ENCODE measurements around the gene CD302.

Gene CD302

GRCh38 chr2:159783556-159783955 is 14.5 kb downstream of the CD302 start:
- TF ChIP-seq CTCF (IDR thresholded peaks at IDR 0.05; ENCODE audit: borderline replicate concordance, extremely low read depth, low read length, poor library complexity, severe bottlenecking) (no peak), EZH2 (IDR thresholded peaks at IDR 0.05; ENCODE audit: borderline replicate concordance, low read depth, low read length, severe bottlenecking) (no peak)
- no peak overlapping the region for H2AFZ ChIP-seq (ENCODE audit: low read depth, low read length)

GRCh38 chr2:159776321-159776720 is 21.7 kb downstream of the CD302 start:
- peaks cover 5% of the 10 kb centered on the region; the same call in 1 of the 2 replicates for H4K20me1 ChIP-seq (ENCODE audit: insufficient read depth, low read length)
- no peak overlapping the region for H3K4me3 ChIP-seq (ENCODE audit: low read depth in 1 of 2, low read length in 2 of 2)
- H2AFZ ChIP-seq (ENCODE audit: low read depth, low read length) = no peak overlapping the region
- DNase-seq = no peak
- no peak overlapping the region for H3K9ac ChIP-seq (ENCODE audit: low read depth, low read length)
- H3K9me3 ChIP-seq (ENCODE audit: insufficient read depth, low read length, severe bottlenecking) = no peaks in the 10 kb centered on the region
- peaks cover 5% of the 10 kb centered on the region; the same call in 1 of the 2 replicates for H3K36me3 ChIP-seq (ENCODE audit: insufficient read depth, low read length)
- no peak overlapping the region for H3K27ac ChIP-seq (ENCODE audit: low read length)
- ATAC-seq (ENCODE audit: insufficient read depth, low read depth) = no peak
- H3K27me3 ChIP-seq (ENCODE audit: insufficient read depth, low read length, poor library complexity) = no peaks in the 10 kb centered on the region
- no peak overlapping the region for H3K4me2 ChIP-seq (ENCODE audit: insufficient read depth, low read length)
- no peaks in the 10 kb centered on the region for H3K79me2 ChIP-seq (ENCODE audit: insufficient read depth, low read length)
- no peak for TF ChIP-seq EZH2 (IDR thresholded peaks at IDR 0.05; ENCODE audit: borderline replicate concordance, low read depth, low read length, severe bottlenecking)
- no peak for TF ChIP-seq CTCF (IDR thresholded peaks at IDR 0.05; ENCODE audit: borderline replicate concordance, extremely low read depth, low read length, poor library complexity, severe bottlenecking)
- no peaks in the 10 kb centered on the region for H3K4me1 ChIP-seq (ENCODE audit: insufficient read depth, low read length)

More at GRCh38 chr2:159783556-159783955, 14.5 kb downstream of the CD302 start:
- no peaks in the 10 kb centered on the region for H4K20me1 ChIP-seq (ENCODE audit: insufficient read depth, low read length)
- no peaks in the 10 kb centered on the region for H3K79me2 ChIP-seq (ENCODE audit: insufficient read depth, low read length)
- ATAC-seq (ENCODE audit: insufficient read depth, low read depth) (no peak), DNase-seq (no peak)
- no peak overlapping the region for H3K4me2 ChIP-seq (ENCODE audit: insufficient read depth, low read length)
- no peaks in the 10 kb centered on the region for H3K27me3 ChIP-seq (ENCODE audit: insufficient read depth, low read length, poor library complexity)
- no peaks in the 10 kb centered on the region for H3K36me3 ChIP-seq (ENCODE audit: insufficient read depth, low read length)
- H3K9me3 ChIP-seq (ENCODE audit: insufficient read depth, low read length, severe bottlenecking) = no peaks in the 10 kb centered on the region
- no peak overlapping the region for H3K9ac ChIP-seq (ENCODE audit: low read depth, low read length)
- no peak overlapping the region for H3K4me3 ChIP-seq (ENCODE audit: low read depth in 1 of 2, low read length in 2 of 2)
- no peaks in the 10 kb centered on the region for H3K4me1 ChIP-seq (ENCODE audit: insufficient read depth, low read length)
- no peak overlapping the region for H3K27ac ChIP-seq (ENCODE audit: low read length)

DNA sequence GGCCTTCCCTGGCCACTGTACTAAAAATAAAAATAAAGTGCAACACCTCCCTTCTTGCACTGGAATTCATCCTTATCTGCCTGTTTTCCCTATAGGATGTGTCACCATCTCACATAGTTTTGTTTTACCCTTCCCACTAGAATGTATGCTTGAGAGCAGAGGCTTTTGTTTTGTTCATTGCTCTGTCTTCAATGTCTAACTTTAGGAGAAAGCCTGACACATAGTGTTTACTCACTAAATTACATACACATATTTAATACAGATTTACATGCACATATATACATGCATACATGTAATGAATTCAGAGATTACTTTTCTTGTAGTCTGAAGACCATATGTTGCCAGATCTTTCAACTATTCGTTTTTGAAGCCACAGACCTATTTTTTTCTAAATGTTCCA is 23.0 kb downstream of the CD302 start:
- no peak overlapping the region for H2AFZ ChIP-seq (ENCODE audit: low read depth, low read length)
- ATAC-seq (ENCODE audit: insufficient read depth, low read depth) (peak; percentile 36; the same call in 1 of the 3 replicates), DNase-seq (no peak)
- H3K4me2 ChIP-seq (ENCODE audit: insufficient read depth, low read length) = no peak overlapping the region
- H3K4me1 ChIP-seq (ENCODE audit: insufficient read depth, low read length) = no peaks in the 10 kb centered on the region
- no peaks in the 10 kb centered on the region for H3K9me3 ChIP-seq (ENCODE audit: insufficient read depth, low read length, severe bottlenecking)
- H3K27ac ChIP-seq (ENCODE audit: low read length) = no peak overlapping the region
- H3K27me3 ChIP-seq (ENCODE audit: insufficient read depth, low read length, poor library complexity) = no peaks in the 10 kb centered on the region
- TF ChIP-seq CTCF (IDR thresholded peaks at IDR 0.05; ENCODE audit: borderline replicate concordance, extremely low read depth, low read length, poor library complexity, severe bottlenecking) (peak; percentile 20), EZH2 (IDR thresholded peaks at IDR 0.05; ENCODE audit: borderline replicate concordance, low read depth, low read length, severe bottlenecking) (no peak)
- peaks cover 5% of the 10 kb centered on the region; the same call in 1 of the 2 replicates for H4K20me1 ChIP-seq (ENCODE audit: insufficient read depth, low read length)
- H3K9ac ChIP-seq (ENCODE audit: low read depth, low read length) = no peak overlapping the region
- no peak overlapping the region for H3K4me3 ChIP-seq (ENCODE audit: low read depth in 1 of 2, low read length in 2 of 2)
- H3K79me2 ChIP-seq (ENCODE audit: insufficient read depth, low read length) = no peaks in the 10 kb centered on the region
- H3K36me3 ChIP-seq (ENCODE audit: insufficient read depth, low read length) = peaks cover 17% of the 10 kb centered on the region; the same call in 1 of the 2 replicates

Measured in DND-41 (cell line).